ENCODE measurements around the gene HOXA13.

The HOXA13 gene

GRCh38 chr7:27207348-27207985 lies 7.6 kb upstream of the HOXA13 start:
- DNase-seq (ENCODE audit: low read depth), result no peak

- no peak for DNase-seq (ENCODE audit: low read depth)
Observed at GRCh38 chr7:27205325-27206280, 5.7 kb upstream of the HOXA13 start.

- DNase-seq (ENCODE audit: low read depth), result no peak
Observed at GRCh38 chr7:27204851-27205322, 5.0 kb upstream of the HOXA13 start.

- DNase-seq (ENCODE audit: low read depth), result no peak
Observed at GRCh38 chr7:27203964-27204594, 4.2 kb upstream of the HOXA13 start.

GRCh38 chr7:27203365-27203953 lies 3.6 kb upstream of the HOXA13 start:
- no peak for DNase-seq (ENCODE audit: low read depth)

- DNase-seq (ENCODE audit: low read depth), result no peak
Observed at GRCh38 chr7:27202862-27203134, 2.9 kb upstream of the HOXA13 start.

- no peak for DNase-seq (ENCODE audit: low read depth)
Observed at GRCh38 chr7:27202018-27202861, 2.3 kb upstream of the HOXA13 start.

GRCh38 chr7:27201580-27202017 lies 1.7 kb upstream of the HOXA13 start:
- no peak for DNase-seq (ENCODE audit: low read depth)

GRCh38 chr7:27200761-27201579 lies 1.1 kb upstream of the HOXA13 start:
- no peak for DNase-seq (ENCODE audit: low read depth)

- DNase-seq (ENCODE audit: low read depth), result no peak
Observed at GRCh38 chr7:27198871-27199801, 755 bp downstream of the HOXA13 start.

- DNase-seq (ENCODE audit: low read depth), result no peak
Observed at GRCh38 chr7:27198138-27198841, 1.6 kb downstream of the HOXA13 start.

GRCh38 chr7:27197137-27198042 lies 2.5 kb downstream of the HOXA13 start:
- no peak for DNase-seq (ENCODE audit: low read depth)

GRCh38 chr7:27196287-27196767 lies 3.6 kb downstream of the HOXA13 start:
- peak; percentile 74 for DNase-seq (ENCODE audit: low read depth)

GRCh38 chr7:27194686-27195379 lies 5.1 kb downstream of the HOXA13 start:
- DNase-seq (ENCODE audit: low read depth), result no peak

- DNase-seq (ENCODE audit: low read depth), result no peak
Observed at GRCh38 chr7:27194002-27194352, 5.9 kb downstream of the HOXA13 start.

GRCh38 chr7:27193335-27194001 lies 6.4 kb downstream of the HOXA13 start:
- no peak for DNase-seq (ENCODE audit: low read depth)

Measured in stimulated activated CD8-positive, alpha-beta memory T cell treated with anti-CD3 and anti-CD28 coated beads, Interleukin-15, amount 100 ng/mL, for 1 hour (primary cell).